Measurements from ENCODE around the gene ZNF71. TPM values are rescaled to one million over a fixed set of nuclear protein-coding genes. Genes with fewer than 3 reads are reported as not detected.

The ZNF71 gene
- polyA plus RNA-seq, 4 donors: 1.4 to 3.7 (median 2.5) TPM

GRCh38 chr19:56633021-56633420 lies 37.9 kb downstream of the ZNF71 start:
- FAIRE-seq (no peak), DNase-seq (no peak)
- H3K4me1 ChIP-seq (ENCODE audit: control insufficient read depth in 3 of 3, insufficient read depth in 2 of 3, low read depth in 1 of 3, low read length in 2 of 3): no peaks in the 10 kb centered on the region
- no peak overlapping the region for H3K4me3 ChIP-seq (ENCODE audit: low read depth in 1 of 3, low read length in 3 of 3)
- WGBS, 3 donors: 23 to 29% (median 28%) methylated on average over 1 of the region's 1 CpG
- H3K27ac ChIP-seq (ENCODE audit: low read depth in 1 of 3, low read length in 2 of 3): no peak overlapping the region
- H3K36me3 ChIP-seq (ENCODE audit: control insufficient read depth in 3 of 3, insufficient read depth in 2 of 3, low read depth in 1 of 3, low read length in 3 of 3): no peaks in the 10 kb centered on the region
- no peaks in the 10 kb centered on the region for H3K27me3 ChIP-seq (ENCODE audit: control insufficient read depth in 3 of 3, insufficient read depth in 3 of 3, low read length in 3 of 3)
- peaks cover 7 to 48% of the 10 kb centered on the region in 2 donors for H3K9me3 ChIP-seq (ENCODE audit: control insufficient read depth in 2 of 2, insufficient read depth in 1 of 2, low read depth in 1 of 2, low read length in 1 of 2)

DNA sequence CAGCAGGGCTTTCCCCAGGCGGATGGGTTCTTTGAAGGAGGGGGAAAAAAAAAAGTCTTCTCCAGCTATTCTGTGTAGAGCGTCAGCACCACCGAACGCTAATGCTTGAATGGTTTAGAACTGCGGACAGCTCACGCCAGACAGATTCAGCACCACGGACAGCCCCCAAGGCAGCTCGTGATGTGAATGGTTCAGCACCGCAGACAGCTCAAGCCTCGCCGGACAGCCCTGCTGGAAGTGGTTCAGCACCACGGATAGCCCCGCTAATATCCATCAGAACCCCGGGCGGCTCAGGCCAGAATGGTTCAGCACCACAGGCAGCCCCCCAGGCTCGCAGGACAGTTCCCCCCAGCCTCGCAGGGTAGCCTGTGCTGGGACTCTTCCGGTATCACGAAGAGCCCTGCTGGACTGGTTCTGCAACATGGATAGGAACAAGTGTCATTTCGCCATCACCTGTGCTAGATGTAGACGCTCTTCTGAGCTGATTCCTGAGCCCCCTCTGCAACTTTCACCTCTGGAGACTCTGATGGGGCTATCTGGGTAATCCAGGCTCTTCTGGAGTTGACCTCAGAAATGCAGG lies 43.0 kb downstream of the ZNF71 start:
- Histone ChIP-seq H3K4me1 (ENCODE audit: control insufficient read depth in 3 of 3, insufficient read depth in 2 of 3, low read depth in 1 of 3, low read length in 2 of 3) (no peaks in the 10 kb centered on the region), H3K27me3 (ENCODE audit: control insufficient read depth in 3 of 3, insufficient read depth in 3 of 3, low read length in 3 of 3) (peaks cover 0 to 7% (median 4%) of the 10 kb centered on the region in 3 donors), H3K27ac (ENCODE audit: low read depth in 1 of 3, low read length in 2 of 3) (no peak overlapping the region), H3K36me3 (ENCODE audit: control insufficient read depth in 3 of 3, insufficient read depth in 2 of 3, low read depth in 1 of 3, low read length in 3 of 3) (no peaks in the 10 kb centered on the region), H3K4me3 (ENCODE audit: low read depth in 1 of 3, low read length in 3 of 3) (no peak overlapping the region), H3K9me3 (ENCODE audit: control insufficient read depth in 2 of 2, insufficient read depth in 1 of 2, low read depth in 1 of 2, low read length in 1 of 2) (peaks cover 9 to 24% of the 10 kb centered on the region in 2 donors)
- FAIRE-seq: no peak
- WGBS, 3 donors: 13 to 29% (median 26%) methylated on average over 21 of the region's 21 CpGs
- DNase-seq: peak; percentile 1 to 87

GRCh38 chr19:56639217-56639616 lies 44.1 kb downstream of the ZNF71 start:
- DNase-seq (peak in 1 of 2 donors; percentile 14), FAIRE-seq (no peak)
- H3K4me1 ChIP-seq (ENCODE audit: control insufficient read depth in 3 of 3, insufficient read depth in 2 of 3, low read depth in 1 of 3, low read length in 2 of 3): no peaks in the 10 kb centered on the region
- H3K27ac ChIP-seq (ENCODE audit: low read depth in 1 of 3, low read length in 2 of 3): no peak overlapping the region
- no peaks in the 10 kb centered on the region for H3K36me3 ChIP-seq (ENCODE audit: control insufficient read depth in 3 of 3, insufficient read depth in 2 of 3, low read depth in 1 of 3, low read length in 3 of 3)
- no peak overlapping the region for H3K4me3 ChIP-seq (ENCODE audit: low read depth in 1 of 3, low read length in 3 of 3)
- H3K9me3 ChIP-seq (ENCODE audit: control insufficient read depth in 2 of 2, insufficient read depth in 1 of 2, low read depth in 1 of 2, low read length in 1 of 2): peaks cover 8 to 16% of the 10 kb centered on the region in 2 donors
- 29 to 55% (median 48%) methylated on average over 7 of the region's 7 CpGs for WGBS, 3 donors
- peaks cover 4 to 15% (median 7%) of the 10 kb centered on the region in 3 donors for H3K27me3 ChIP-seq (ENCODE audit: control insufficient read depth in 3 of 3, insufficient read depth in 3 of 3, low read length in 3 of 3)

- H3K27me3 ChIP-seq (ENCODE audit: control insufficient read depth in 3 of 3, insufficient read depth in 3 of 3, low read length in 3 of 3): peaks cover 4 to 15% (median 7%) of the 10 kb centered on the region in 3 donors
- no peak for FAIRE-seq
- no peak for DNase-seq
- H3K27ac ChIP-seq (ENCODE audit: low read depth in 1 of 3, low read length in 2 of 3): no peak within 1 kb of the TSS
- 14 to 35% (median 33%) methylated on average over 40 to 59 of the region's 60 CpGs for WGBS, 3 donors
- H3K4me1 ChIP-seq (ENCODE audit: control insufficient read depth in 3 of 3, insufficient read depth in 2 of 3, low read depth in 1 of 3, low read length in 2 of 3): no peaks in the 10 kb centered on the region
- H3K36me3 ChIP-seq (ENCODE audit: control insufficient read depth in 3 of 3, insufficient read depth in 2 of 3, low read depth in 1 of 3, low read length in 3 of 3): no peaks in the 10 kb centered on the region
- peaks cover 5 to 19% of the 10 kb centered on the region in 2 donors for H3K9me3 ChIP-seq (ENCODE audit: control insufficient read depth in 2 of 2, insufficient read depth in 1 of 2, low read depth in 1 of 2, low read length in 1 of 2)
- no peak within 1 kb of the TSS for H3K4me3 ChIP-seq (ENCODE audit: low read depth in 1 of 3, low read length in 3 of 3)
Measured at GRCh38 chr19:56642711-56643459, 47.8 kb downstream of the ZNF71 start, which contains the start of gene SMIM17. TSS of gene SMIM17 (plus strand) at chr19:56643159. CDS start at chr19:56645668, 2,509 bp downstream.

- Histone ChIP-seq H3K27ac (ENCODE audit: low read depth in 1 of 3, low read length in 2 of 3) (no peak overlapping the region), H3K4me3 (ENCODE audit: low read depth in 1 of 3, low read length in 3 of 3) (no peak overlapping the region), H3K9me3 (ENCODE audit: control insufficient read depth in 2 of 2, insufficient read depth in 1 of 2, low read depth in 1 of 2, low read length in 1 of 2) (peaks cover 5 to 15% of the 10 kb centered on the region in 2 donors), H3K36me3 (ENCODE audit: control insufficient read depth in 3 of 3, insufficient read depth in 2 of 3, low read depth in 1 of 3, low read length in 3 of 3) (no peaks in the 10 kb centered on the region), H3K27me3 (ENCODE audit: control insufficient read depth in 3 of 3, insufficient read depth in 3 of 3, low read length in 3 of 3) (peaks cover 4 to 15% (median 7%) of the 10 kb centered on the region in 3 donors), H3K4me1 (ENCODE audit: control insufficient read depth in 3 of 3, insufficient read depth in 2 of 3, low read depth in 1 of 3, low read length in 2 of 3) (no peaks in the 10 kb centered on the region)
- no peak for FAIRE-seq
- WGBS, 3 donors: 18 to 40% (median 27%) methylated on average over 25 of the region's 25 CpGs
- DNase-seq: no peak
Measured at GRCh38 chr19:56643460-56643955, 48.4 kb downstream of the ZNF71 start.

DNA sequence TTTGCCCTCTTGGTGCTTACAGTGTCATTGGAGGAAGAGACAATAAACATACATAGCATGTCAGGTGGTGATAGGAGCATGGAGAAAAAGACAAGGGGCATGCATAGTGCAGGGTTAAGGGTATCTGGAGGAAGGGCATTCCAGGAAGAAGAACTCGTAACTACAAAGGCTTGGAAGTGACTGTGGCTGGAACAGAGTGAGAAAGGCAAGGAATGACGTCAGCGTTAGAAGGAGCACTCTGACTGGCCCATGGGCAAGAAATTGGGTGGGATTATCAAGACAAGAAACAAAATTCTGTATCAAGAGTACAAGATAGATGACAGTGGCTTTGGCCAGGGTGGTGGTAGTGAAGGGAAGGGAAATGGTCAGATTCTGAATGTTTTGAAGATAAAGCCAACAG lies 59.0 kb downstream of the ZNF71 start:
- Histone ChIP-seq H3K27me3 (ENCODE audit: control insufficient read depth in 3 of 3, insufficient read depth in 3 of 3, low read length in 3 of 3) (no peaks in the 10 kb centered on the region), H3K4me1 (ENCODE audit: control insufficient read depth in 3 of 3, insufficient read depth in 2 of 3, low read depth in 1 of 3, low read length in 2 of 3) (no peaks in the 10 kb centered on the region), H3K27ac (ENCODE audit: low read depth in 1 of 3, low read length in 2 of 3) (no peak overlapping the region), H3K9me3 (ENCODE audit: control insufficient read depth in 2 of 2, insufficient read depth in 1 of 2, low read depth in 1 of 2, low read length in 1 of 2) (peaks cover 3 to 7% of the 10 kb centered on the region in 2 donors), H3K4me3 (ENCODE audit: low read depth in 1 of 3, low read length in 3 of 3) (no peak overlapping the region), H3K36me3 (ENCODE audit: control insufficient read depth in 3 of 3, insufficient read depth in 2 of 3, low read depth in 1 of 3, low read length in 3 of 3) (no peaks in the 10 kb centered on the region)
- 70 to 82% (median 73%) methylated on average over 3 of the region's 3 CpGs for WGBS, 3 donors
- no peak for DNase-seq
- FAIRE-seq: no peak

- Histone ChIP-seq H3K36me3 (ENCODE audit: control insufficient read depth in 3 of 3, insufficient read depth in 2 of 3, low read depth in 1 of 3, low read length in 3 of 3) (peaks cover 0 to 19% (median 2%) of the 10 kb centered on the region in 3 donors), H3K4me3 (ENCODE audit: low read depth in 1 of 3, low read length in 3 of 3) (no peak overlapping the region), H3K27me3 (ENCODE audit: control insufficient read depth in 3 of 3, insufficient read depth in 3 of 3, low read length in 3 of 3) (no peaks in the 10 kb centered on the region), H3K4me1 (ENCODE audit: control insufficient read depth in 3 of 3, insufficient read depth in 2 of 3, low read depth in 1 of 3, low read length in 2 of 3) (no peaks in the 10 kb centered on the region), H3K27ac (ENCODE audit: low read depth in 1 of 3, low read length in 2 of 3) (no peak overlapping the region), H3K9me3 (ENCODE audit: control insufficient read depth in 2 of 2, insufficient read depth in 1 of 2, low read depth in 1 of 2, low read length in 1 of 2) (peaks cover 2 to 35% of the 10 kb centered on the region in 2 donors)
- 18 to 40% (median 38%) methylated on average over 32 of the region's 32 CpGs for WGBS, 3 donors
- no peak for DNase-seq
- no peak for FAIRE-seq
Measured at GRCh38 chr19:56660381-56661107, 65.4 kb downstream of the ZNF71 start.

DNA sequence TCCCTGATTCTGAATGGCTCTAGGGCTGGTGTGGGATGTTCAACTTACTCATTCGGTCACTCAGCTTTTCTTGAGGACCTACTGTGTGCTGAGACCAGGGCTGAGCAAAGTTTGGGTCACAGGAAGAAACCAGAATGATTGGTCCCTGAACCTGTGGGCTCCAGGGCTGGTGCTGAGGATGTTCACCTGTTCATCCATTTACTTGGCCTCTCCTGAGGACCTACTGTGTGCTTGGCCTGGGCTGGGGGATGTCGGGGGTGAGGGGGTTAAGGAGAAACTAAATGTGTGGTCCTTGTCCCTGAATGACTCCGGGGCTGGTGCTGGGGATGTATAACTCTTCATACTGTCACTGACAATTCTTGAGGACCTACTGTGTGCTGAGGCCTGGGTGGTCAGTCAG lies 66.1 kb downstream of the ZNF71 start:
- FAIRE-seq (no peak), DNase-seq (no peak)
- Histone ChIP-seq H3K9me3 (ENCODE audit: control insufficient read depth in 2 of 2, insufficient read depth in 1 of 2, low read depth in 1 of 2, low read length in 1 of 2) (peaks cover 2 to 35% of the 10 kb centered on the region in 2 donors), H3K4me3 (ENCODE audit: low read depth in 1 of 3, low read length in 3 of 3) (no peak overlapping the region), H3K27ac (ENCODE audit: low read depth in 1 of 3, low read length in 2 of 3) (no peak overlapping the region), H3K4me1 (ENCODE audit: control insufficient read depth in 3 of 3, insufficient read depth in 2 of 3, low read depth in 1 of 3, low read length in 2 of 3) (no peaks in the 10 kb centered on the region), H3K27me3 (ENCODE audit: control insufficient read depth in 3 of 3, insufficient read depth in 3 of 3, low read length in 3 of 3) (no peaks in the 10 kb centered on the region), H3K36me3 (ENCODE audit: control insufficient read depth in 3 of 3, insufficient read depth in 2 of 3, low read depth in 1 of 3, low read length in 3 of 3) (peaks cover 0 to 19% (median 2%) of the 10 kb centered on the region in 3 donors)
- WGBS, 3 donors: 70 to 89% (median 78%) methylated on average over 3 of the region's 3 CpGs

Measured in small intestine (tissue), 7 donors.